ENCODE data around the gene GRM8. TPM values are rescaled to one million over a fixed set of nuclear protein-coding genes. Genes with fewer than 3 reads are reported as not detected.
A peak's percentile ranks its signal among the peaks of the same experiment; 100 is the strongest.

Gene GRM8
- total and polyA plus RNA-seq, 8 donors: 0.26 to 0.75 (median 0.44) TPM; not detected in 2

GRCh38 chr7:126668367-126668752 lies 584.4 kb downstream of the GRM8 start:
- H3K27me3 ChIP-seq: no peaks in the 10 kb centered on the region
- DNase-seq: no peak

DNA sequence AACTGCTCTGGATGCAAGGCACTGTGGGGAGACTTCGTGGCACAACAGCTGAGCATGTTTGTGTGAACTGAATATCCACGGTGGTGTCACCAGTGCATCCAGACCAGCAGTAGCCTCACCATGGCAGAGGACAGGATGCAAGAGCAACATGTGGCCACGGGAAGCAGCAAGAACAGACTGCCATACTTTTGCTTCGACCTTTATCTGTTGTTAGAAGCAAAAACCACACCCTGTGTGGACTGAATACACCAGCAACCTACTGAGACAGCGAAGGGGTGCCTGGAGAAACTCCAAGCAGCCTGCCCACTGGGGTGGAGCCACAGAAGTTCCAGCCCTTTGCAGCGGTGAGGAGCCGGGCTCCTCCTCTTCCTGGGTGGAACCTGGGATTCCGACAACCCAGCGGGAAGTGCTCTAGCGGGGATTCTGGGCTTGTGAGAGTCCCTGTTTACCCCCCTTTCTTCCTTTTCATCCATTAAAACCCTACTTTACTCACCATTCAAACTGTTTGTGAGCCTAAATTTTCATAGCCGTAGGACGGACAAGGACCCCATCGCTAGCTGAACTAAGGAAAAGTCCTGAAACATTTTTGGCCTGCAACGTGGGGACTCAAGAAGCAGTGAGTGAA lies 584.9 kb downstream of the GRM8 start:
- intact Hi-C loops (cut with DNase I): no loop called here
- H3K9me3 ChIP-seq: no peaks in the 10 kb centered on the region
- TF ChIP-seq CTCF (IDR thresholded peaks at IDR 0.05): no peak
- DNase-seq (no peak), ATAC-seq (no peak)
- no peaks in the 10 kb centered on the region for H3K36me3 ChIP-seq
- no peaks in the 10 kb centered on the region for H3K4me1 ChIP-seq
- no peak overlapping the region for H3K4me3 ChIP-seq
- no peak overlapping the region for H3K27ac ChIP-seq
- H3K27me3 ChIP-seq: no peaks in the 10 kb centered on the region

More at GRCh38 chr7:126668367-126668752, 584.4 kb downstream of the GRM8 start:
- no peaks in the 10 kb centered on the region for H3K9me3 ChIP-seq
- H3K4me3 ChIP-seq: no peak overlapping the region
- ATAC-seq: no peak
- H3K36me3 ChIP-seq: no peaks in the 10 kb centered on the region
- intact Hi-C loops (cut with DNase I): no loop called here
- no peak for TF ChIP-seq CTCF (IDR thresholded peaks at IDR 0.05)
- H3K4me1 ChIP-seq: no peaks in the 10 kb centered on the region
- H3K27ac ChIP-seq: no peak overlapping the region

- H3K36me3 ChIP-seq: no peaks in the 10 kb centered on the region
- no peak for DNase-seq
- no peaks in the 10 kb centered on the region for H3K27me3 ChIP-seq
- H3K4me3 ChIP-seq: no peak overlapping the region
- H3K9me3 ChIP-seq: no peaks in the 10 kb centered on the region
- TF ChIP-seq CTCF (IDR thresholded peaks at IDR 0.05): no peak
- H3K4me1 ChIP-seq: no peaks in the 10 kb centered on the region
- intact Hi-C loops (cut with DNase I): no loop called here
- no peak overlapping the region for H3K27ac ChIP-seq
- no peak for ATAC-seq
Observed at GRCh38 chr7:126662856-126663255, 589.9 kb downstream of the GRM8 start.

DNA sequence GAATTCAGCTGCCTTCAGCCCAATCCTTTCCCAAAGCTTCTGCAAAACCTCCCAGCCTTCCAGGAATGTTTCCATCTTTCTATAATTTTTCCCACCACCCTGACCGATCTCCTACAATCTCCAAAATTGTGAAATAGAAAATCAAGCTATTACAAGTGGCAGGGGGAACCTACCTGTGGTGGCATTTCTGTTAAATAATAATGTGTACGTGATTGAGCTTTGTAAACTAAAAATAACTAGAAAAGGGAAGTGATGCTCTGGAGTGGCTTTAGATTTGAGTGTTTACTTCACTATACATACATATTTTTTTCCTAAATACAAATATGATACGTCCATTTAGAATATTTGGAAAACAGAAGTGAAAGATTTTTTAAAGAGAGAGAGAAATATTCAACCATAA lies 593.6 kb downstream of the GRM8 start:
- intact Hi-C loops (cut with DNase I): no loop called here
- Histone ChIP-seq H3K4me1 (no peaks in the 10 kb centered on the region), H3K9me3 (no peaks in the 10 kb centered on the region), H3K27ac (no peak overlapping the region), H3K4me3 (no peak overlapping the region), H3K27me3 (no peaks in the 10 kb centered on the region), H3K36me3 (no peaks in the 10 kb centered on the region)
- DNase-seq (no peak), ATAC-seq (no peak)
- no peak for TF ChIP-seq CTCF (IDR thresholded peaks at IDR 0.05)

DNA sequence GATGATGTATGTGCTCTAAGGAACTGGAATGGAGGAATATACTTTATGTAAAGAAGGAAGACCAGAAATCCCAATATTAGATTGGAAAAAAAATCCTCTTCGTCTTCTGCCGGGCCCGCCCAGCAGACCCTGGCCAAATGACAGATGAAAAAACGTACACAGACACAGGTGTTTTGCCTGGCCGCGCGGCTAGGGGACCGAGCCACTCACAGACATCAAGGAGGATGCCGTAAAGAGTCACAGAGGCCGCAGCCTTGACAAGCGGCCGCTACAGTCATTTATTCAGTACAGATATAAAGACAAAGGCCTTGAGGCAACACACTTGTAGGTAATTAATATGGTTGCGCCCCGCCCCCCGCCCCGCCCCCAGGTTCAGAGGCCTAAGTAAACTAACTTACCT lies 594.1 kb downstream of the GRM8 start:
- DNase-seq: peak in 1 of 4 donors; percentile 41
- H3K4me1 ChIP-seq: no peaks in the 10 kb centered on the region
- H3K9me3 ChIP-seq: no peaks in the 10 kb centered on the region
- intact Hi-C loops (cut with DNase I): no loop called here
- no peaks in the 10 kb centered on the region for H3K36me3 ChIP-seq
- H3K27me3 ChIP-seq: no peaks in the 10 kb centered on the region
- no peak overlapping the region for H3K4me3 ChIP-seq
- ATAC-seq: no peak
- no peak overlapping the region for H3K27ac ChIP-seq
- no peak for TF ChIP-seq CTCF (IDR thresholded peaks at IDR 0.05)
